HG03558 (cell line): ENCODE results near the gene CATSPERZ.
"Not testable (repeated sequence)": the region's sequence is repeated elsewhere in the genome, so short reads cannot be mapped to it uniquely, and the experiment has no call there.

Experiments
- ATAC-seq: cut with Tn5 transposase; IDR thresholded peaks from one replicate; pipeline ENCODE4 v1.9.1; 2021; ENCODE audit warnings: moderate number of reproducible peaks; ENCODE audit not compliant: unreplicated experiment; ENCODE audit errors: extremely low read depth

CATSPERZ gene

DNA sequence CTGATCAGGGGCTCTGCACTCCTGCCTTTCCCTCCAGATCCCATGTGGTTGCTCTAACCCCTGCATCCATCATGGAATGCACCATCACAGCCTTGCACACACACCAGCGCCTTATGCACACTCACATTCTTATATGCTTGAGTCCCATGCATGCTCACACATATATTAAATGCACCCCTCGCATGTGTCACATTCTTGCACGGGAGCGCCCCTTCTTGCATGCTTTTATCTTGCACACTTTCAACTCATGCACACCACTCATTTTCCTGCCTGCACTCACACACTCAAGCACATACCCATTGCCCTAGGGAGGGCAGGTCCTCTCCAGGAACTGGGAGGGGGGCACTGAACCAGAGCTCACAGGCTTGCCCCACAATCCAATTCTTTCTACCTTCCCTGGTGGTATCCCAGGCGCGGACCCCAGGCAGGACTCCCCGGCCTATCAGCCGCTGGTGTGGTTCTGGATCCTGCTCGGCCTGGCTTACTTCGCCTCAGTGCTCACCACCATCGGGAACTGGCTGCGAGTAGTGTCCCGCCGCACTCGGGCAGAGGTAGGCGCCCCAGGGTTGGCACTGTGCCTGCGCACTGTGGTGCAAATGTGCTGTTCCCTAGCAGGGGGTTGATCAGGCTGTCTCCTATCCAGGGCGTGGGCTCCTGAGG lies 2.3 kb upstream of the CATSPERZ start:
- no peak for ATAC-seq

DNA sequence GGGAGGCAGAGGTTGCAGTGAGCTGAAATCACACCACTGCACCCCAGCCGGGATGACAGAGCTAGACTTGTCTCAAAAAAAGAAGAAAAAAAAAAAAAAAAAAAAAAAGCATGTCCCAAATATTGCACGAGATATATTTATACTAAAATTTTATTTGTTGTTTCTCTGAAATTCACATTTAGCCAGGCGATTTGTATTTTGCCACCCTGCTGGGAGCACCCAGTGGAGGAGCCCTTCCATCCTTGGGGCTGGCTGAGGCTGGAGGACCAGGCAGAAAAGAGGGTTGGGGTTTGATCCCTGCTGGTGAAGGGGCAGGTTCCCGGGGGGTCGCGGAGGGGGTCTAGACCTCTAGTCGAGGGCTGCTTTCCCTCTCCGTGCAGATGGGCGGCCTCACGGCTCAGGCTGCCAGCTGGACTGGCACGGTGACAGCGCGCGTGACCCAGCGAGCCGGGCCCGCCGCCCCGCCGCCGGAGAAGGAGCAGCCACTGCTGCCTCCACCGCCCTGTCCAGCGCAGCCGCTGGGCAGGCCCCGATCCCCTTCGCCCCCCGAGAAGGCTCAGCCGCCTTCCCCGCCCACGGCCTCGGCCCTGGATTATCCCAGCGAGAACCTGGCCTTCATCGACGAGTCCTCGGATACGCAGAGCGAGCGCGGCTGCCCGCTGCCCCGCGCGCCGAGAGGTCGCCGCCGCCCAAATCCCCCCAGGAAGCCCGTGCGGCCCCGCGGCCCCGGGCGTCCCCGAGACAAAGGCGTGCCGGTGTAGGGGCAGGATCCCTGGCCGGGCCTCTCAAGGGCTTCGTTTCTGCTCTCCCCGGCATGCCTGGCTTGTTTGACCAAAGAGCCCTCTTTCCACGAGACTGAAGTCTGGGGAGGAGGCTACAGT lies 952 bp upstream of the CATSPERZ start:
- no peak for ATAC-seq

DNA sequence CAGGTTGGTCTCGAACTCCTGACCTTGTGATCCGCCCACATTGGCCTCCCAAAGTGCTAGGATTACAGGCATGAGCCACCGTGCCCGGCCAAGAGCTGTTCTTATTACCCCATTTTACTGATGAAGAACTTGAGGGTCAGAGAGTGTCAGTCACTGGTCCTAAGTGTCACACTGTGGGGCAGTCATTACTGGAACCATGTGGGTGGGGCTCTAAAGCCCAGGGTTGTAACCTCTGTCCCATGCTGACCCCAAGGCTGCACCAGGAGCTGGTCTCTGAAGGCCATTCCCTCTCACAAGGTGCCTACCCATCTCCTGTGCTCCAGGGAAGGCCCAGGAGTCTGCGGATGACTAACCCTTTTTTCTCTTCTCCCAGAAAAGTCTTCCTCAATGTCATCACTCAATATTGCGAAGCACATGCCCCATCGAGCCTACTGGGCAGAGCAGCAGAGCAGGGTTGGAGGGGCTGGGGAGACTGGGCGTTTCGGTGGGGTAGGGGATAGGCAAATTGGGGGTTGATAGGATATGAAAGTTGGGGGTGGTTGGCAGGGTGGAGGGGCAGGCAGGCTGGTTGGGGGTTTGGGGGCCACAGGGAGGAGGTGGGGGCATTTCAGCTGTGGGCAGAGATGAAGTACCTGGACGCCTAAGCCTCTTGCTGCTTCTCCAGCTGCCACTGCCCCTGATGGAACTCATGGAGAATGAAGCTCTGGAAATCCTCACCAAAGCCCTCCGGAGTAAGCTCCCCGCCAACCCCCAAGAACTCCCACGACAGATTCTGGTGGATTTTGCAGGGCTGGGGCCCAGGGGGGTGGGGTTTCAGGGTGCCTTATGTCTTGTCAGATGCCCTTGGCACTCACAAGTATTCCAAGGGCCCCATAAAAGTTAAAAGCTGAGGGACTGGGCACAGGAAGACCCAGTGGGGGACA lies 3.2 kb downstream of the CATSPERZ start:
- ATAC-seq: no peak

DNA sequence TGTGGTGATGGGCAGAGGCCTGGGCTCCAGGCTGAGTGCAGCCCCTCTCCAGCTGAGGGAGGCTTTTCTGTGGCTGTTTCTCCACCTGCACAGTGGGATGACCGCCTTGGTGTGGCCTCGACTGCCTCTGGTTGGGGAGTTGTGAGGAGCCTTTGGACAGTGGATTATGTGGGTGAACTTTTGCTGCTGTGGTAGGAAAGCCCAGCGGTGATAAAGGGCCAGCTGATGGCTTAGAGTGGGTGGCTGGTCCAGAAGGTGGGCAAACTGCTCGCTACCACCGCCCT lies 3.8 kb downstream of the CATSPERZ start:
- ATAC-seq: no peak

DNA sequence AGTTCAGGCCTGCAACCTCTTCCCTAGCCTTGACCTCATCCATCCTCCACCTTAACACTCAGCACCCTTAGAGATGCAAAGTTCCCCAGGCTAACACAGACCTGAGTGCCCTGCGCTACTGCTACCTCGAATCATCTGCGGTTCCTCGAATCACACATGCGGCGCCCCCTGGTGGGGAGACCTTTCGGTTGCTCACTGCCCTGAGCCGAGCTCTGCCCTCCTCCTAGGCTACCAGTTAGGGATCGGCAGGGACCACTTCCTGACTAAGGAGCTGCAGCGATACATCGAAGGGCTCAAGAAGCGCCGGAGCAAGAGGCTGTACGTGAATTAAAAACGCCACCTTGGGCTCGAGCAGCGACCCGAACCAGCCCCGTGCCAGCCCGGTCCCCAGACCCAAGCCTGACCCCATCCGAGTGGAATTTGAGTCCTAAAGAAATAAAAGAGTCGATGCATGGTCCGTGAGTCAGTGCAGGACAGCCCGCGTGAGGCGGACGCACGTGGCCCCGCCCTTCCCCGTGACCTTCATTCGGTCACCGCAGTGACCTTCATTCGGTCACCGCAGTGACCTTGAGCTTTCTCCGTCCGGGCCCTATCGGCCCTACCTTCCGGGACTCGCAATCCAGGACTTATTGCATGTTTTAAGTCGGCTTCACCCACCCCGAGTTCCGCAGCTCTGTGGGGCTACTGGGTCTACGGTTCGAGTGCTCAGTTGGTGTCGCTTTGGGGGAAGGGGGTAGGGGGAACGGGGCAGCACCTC lies 4.3 kb downstream of the CATSPERZ start:
- no peak for ATAC-seq

DNA sequence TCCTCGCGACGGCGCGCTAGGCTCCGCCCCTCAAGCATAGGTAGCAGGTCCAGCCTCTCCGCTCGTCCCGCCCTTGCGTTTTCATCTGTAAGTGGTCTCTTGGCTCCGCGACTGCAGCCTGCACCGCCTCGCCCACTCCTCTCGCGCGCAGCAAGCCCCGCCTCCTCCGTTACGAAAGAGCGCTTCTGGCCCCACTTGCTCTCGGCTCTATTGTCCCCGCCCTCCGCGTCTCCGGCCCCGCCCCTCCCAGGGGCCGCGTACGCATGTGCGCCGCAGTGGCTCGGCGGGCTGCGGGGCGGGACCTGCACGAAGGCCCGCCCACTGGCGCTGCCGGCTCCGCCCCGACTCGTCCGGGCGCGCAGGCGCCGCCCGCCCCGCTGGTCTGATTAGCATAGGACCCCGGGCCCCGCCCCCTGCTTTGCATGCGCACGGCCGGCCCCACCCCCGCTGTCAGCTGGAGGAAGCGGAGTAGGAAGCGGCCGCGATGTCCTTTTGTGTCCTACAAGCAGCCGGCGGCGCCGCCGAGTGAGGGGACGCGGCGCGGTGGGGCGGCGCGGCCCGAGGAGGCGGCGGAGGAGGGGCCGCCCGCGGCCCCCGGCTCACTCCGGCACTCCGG lies 5.0 kb downstream of the CATSPERZ start, which contains the start of gene ESRRA:
TSS of gene ESRRA (plus strand) at position 450 of the 616 bp plus-strand sequence. CDS start 1,656 bp downstream, outside the sequence.
- peak; percentile 56 for ATAC-seq

DNA sequence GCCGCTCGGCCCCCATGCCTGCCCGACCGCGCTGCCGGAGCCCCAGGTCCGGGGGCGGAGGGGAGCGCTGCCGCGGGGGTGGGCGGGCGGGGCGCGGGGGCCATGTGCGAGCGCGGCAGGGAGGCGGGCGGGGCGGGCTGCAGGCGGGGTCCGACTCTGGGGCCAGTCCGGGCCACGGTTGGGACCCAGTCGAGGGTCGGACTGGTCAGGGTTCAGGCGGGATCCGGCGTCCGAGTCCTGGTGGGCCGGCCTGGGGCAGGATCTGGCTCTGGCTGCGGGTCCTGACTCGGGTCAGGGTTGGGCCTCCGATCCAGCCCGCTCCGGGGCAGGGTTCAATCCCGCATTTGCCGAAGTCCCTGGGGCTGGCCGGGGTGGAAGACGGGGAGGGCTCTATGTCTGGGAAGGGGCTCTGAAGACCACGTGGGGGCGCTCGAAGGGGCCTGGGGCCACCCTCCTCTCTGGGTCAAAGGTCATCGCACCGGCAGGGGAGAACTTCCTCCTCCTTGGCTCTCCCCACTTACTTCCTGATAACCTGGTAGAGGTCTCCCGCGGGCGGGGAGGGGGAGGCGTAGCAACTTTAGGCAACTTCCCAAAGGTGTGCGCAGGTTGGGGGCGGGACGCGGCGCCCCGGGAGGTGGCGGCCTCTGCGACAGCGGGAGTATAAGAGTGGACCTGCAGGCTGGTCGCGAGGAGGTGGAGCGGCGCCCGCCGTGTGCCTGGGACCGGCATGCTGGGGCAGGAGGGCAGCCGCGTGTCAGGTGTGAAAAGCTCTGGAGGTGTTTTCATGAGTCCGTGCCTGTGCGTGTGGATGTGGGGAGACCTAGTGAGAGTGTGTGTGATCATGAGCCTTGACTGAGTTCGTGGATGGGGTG lies 5.8 kb downstream of the CATSPERZ start:
- no peak for ATAC-seq

DNA sequence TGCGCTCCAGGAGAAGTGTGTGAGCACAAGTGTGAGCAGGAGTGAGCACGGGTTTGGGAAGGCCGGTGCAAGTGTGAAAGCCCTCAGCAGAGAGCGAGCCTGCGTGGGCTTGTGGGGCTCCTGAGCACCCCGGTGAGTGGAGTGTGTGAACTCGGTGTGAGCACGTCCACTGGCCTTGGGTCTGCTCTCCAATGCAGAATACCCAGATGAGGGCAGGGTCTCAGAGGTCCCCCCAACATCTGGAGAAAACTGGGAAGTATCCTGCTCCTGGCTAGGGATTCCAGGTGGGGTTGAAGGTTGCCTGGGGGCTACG lies 6.4 kb downstream of the CATSPERZ start:
- no peak for ATAC-seq

DNA sequence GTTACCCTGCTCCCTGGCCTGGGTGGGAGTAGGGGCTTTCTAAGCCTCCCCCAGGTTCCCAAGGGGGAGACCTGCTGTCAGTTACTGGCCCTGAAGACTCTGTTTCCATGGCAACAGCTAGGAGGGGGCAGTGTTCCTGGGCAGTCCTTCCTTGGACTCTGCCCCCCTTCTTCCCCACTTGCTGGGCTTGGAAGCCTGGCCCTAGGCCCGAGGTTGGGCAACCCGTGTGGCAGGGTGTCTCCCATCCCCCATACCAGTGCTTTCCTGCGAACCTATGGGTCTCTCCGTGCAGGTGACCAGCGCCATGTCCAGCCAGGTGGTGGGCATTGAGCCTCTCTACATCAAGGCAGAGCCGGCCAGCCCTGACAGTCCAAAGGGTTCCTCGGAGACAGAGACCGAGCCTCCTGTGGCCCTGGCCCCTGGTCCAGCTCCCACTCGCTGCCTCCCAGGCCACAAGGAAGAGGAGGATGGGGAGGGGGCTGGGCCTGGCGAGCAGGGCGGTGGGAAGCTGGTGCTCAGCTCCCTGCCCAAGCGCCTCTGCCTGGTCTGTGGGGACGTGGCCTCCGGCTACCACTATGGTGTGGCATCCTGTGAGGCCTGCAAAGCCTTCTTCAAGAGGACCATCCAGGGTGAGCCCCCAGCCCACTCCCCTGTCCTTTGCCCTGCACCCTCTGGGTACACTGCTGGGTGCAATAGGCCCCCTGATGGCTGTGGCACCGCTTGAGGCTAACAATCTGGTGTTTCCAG lies 6.9 kb downstream of the CATSPERZ start:
- no peak for ATAC-seq

DNA sequence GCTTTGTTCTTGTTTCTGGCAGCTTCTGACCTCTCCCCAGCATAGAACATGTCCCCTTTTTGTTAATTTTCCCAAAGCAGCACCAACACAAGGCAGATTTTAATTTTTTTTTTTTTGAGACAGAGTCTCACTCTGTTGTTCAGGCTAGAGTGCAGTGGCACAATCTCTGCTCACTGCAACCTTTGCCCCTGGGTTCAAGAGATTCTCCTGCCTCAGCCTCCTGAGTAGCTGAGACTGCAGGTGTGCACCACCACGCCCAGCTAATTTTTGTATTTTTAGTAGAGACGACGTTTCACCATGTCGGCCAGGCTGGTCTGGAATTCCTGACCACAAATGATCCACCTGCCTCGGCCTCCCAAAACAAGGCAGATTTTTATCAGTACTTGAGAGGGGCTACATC lies 7.6 kb downstream of the CATSPERZ start:
- not testable (repeated sequence) for ATAC-seq

DNA sequence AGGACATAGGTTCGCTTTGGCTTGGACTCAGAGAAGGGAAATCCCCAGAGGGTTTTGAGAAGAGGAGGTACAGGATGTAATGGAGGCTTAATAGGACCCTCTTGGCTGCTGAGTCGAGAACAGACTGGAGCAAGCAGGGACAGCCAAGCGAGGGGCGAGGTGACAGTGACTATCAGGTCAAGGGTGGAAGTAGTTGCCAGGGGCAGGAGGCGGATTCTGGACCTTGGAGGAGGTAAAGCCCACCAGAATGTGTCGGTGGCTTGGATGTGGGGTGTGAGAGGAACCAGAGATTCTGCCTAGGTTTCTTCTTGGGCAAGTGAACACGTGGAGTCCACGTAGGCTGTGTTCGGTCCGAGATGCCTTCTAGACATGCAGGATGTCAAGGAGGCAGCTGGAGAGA lies 12.8 kb downstream of the CATSPERZ start:
- no peak for ATAC-seq

DNA sequence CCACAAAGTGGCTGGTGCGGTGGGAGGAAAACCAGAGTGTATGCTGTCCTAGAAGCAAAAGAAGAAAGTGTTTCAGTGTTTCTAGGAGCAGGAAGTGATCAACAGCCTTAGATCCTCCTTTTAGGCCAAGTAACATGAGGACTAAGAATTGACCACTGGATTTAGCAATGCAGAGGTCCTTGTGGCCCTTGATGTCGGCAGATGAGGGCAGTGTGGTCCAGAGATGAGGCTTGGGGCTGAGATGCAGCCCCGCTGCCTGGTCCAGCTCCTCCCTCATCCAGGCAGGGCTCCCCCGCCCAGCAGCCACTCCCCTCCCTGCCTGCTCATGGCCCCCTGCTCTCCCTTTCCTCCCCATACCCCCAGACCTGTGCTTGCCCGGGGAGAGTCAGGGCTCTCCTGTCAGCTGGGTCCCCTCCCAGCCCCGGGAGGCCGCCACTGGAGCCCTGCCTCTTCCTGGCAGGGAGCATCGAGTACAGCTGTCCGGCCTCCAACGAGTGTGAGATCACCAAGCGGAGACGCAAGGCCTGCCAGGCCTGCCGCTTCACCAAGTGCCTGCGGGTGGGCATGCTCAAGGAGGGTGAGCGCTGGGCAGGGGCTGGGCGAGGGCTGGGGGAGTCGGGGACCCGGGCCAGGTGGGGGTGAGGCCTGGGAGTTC lies 13.5 kb downstream of the CATSPERZ start:
- no peak for ATAC-seq

DNA sequence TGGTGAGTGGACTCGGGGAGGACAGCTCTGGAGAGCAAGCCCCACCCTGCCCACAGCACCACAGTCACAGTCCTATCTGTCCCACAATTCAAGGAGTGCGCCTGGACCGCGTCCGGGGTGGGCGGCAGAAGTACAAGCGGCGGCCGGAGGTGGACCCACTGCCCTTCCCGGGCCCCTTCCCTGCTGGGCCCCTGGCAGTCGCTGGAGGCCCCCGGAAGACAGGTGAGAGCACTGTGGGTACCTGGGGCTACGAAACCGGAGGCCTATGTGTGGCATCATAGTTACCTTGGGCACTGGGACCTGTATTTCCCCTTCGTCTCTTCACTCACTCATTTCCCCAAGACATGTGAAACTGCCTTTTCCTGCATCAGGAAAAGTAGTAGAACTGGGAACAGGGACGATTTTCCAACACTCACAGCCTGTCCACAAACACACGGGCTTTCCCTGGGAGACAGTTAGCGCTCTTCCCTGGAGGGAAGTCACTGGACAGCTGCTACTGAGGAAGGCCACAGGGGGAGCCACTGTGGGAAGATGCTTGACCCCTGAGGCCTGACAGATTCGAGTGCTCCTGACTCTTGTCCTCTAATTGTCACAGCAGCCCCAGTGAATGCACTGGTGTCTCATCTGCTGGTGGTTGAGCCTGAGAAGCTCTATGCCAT lies 14.1 kb downstream of the CATSPERZ start:
- ATAC-seq: no peak

DNA sequence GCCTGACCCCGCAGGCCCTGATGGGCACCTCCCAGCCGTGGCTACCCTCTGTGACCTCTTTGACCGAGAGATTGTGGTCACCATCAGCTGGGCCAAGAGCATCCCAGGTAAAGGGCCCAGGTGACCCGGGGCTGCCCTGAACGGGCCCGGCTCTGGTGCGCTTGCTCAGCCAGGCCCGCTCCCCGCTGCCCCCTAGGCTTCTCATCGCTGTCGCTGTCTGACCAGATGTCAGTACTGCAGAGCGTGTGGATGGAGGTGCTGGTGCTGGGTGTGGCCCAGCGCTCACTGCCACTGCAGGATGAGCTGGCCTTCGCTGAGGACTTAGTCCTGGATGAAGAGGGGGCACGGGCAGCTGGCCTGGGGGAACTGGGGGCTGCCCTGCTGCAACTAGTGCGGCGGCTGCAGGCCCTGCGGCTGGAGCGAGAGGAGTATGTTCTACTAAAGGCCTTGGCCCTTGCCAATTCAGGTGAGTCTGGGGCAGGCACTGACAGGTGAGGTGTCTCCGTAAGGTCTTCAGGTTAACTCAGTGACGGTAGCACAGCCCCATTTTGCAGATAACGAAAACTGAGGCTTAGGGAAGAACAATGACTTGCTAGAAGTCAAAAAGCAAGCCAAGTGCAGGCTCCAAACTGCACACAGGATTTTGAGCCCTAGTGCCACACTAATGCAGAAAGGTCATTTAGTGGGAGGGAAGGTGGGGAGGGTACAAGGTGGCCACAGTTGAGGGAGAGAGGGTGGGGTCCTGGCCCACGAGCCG lies 14.8 kb downstream of the CATSPERZ start:
- no peak for ATAC-seq

DNA sequence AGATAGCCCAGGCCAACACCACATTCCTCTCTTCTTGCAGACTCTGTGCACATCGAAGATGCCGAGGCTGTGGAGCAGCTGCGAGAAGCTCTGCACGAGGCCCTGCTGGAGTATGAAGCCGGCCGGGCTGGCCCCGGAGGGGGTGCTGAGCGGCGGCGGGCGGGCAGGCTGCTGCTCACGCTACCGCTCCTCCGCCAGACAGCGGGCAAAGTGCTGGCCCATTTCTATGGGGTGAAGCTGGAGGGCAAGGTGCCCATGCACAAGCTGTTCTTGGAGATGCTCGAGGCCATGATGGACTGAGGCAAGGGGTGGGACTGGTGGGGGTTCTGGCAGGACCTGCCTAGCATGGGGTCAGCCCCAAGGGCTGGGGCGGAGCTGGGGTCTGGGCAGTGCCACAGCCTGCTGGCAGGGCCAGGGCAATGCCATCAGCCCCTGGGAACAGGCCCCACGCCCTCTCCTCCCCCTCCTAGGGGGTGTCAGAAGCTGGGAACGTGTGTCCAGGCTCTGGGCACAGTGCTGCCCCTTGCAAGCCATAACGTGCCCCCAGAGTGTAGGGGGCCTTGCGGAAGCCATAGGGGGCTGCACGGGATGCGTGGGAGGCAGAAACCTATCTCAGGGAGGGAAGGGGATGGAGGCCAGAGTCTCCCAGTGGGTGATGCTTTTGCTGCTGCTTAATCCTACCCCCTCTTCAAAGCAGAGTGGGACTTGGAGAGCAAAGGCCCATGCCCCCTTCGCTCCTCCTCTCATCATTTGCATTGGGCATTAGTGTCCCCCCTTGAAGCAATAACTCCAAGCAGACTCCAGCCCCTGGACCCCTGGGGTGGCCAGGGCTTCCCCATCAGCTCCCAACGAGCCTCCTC lies 15.7 kb downstream of the CATSPERZ start:
- ATAC-seq: not testable (repeated sequence)
